IMR-90 (cell line): ENCODE data around the gene TBC1D22A. TPM values are rescaled to one million over a fixed set of nuclear protein-coding genes. Genes with fewer than 3 reads are reported as not detected.

Source experiments
- ATAC-seq: fragments of 200-7000 bp; cut with Tn5 transposase; 2 replicates; pipeline ENCODE4 v1.9.1; 2020; ENCODE audit warnings: low read depth, mild to moderate bottlenecking, moderate library complexity
- BruUV-seq: library from RNA; stranded (reverse); fragments of 400-500 nt; replicated peaks from 2 replicates; lab custom pipeline; 2021; lab: Mats Ljungman, UMichigan
- CTCF ChIA-PET: fragments of 300-600 bp; formaldehyde crosslinking; extraction: SDS; loops from one replicate; lab custom pipeline; 2021; ENCODE audit warnings: antibody characterized with exemption; lab: Yijun Ruan, JAX
- POLR2A ChIA-PET: fragments of 300-600 bp; sonication (Branson Sonifier 250); formaldehyde crosslinking; loops from one replicate; lab custom pipeline; 2022; ENCODE audit warnings: antibody characterized with exemption; ENCODE audit not compliant: unreplicated experiment; lab: Charles Lee
- DNase-seq: peaks from one replicate; pipeline ENCODE4 v3.0.0; 2013
- H2AFZ ChIP-seq: replicated peaks from 2 replicates; pipeline ENCODE3; 2013; ENCODE audit warnings: low read length, mild to moderate bottlenecking; ENCODE audit not compliant: poor library complexity
- H2AK5ac ChIP-seq: 2 replicates; pipeline ENCODE4 v1.6.1; 2013; ENCODE audit warnings: low read depth, low read length, inconsistent platforms
- H2AK9ac ChIP-seq: replicated peaks from 2 replicates; pipeline ENCODE3; 2013; ENCODE audit warnings: mild to moderate bottlenecking, low read depth, low read length, moderate library complexity; ENCODE audit not compliant: poor library complexity
- H2BK120ac ChIP-seq: 2 replicates; pipeline ENCODE4 v1.6.1; 2013; ENCODE audit warnings: low read depth, low read length, inconsistent platforms
- H2BK15ac ChIP-seq: 3 replicates; pipeline ENCODE4 v1.6.1; 2013; ENCODE audit warnings: low read depth, low read length, inconsistent platforms
- H2BK20ac ChIP-seq: 2 replicates; pipeline ENCODE4 v1.6.1; 2013; ENCODE audit warnings: low read depth, mild to moderate bottlenecking, inconsistent platforms, low read length, moderate library complexity
- H2BK5ac ChIP-seq: 2 replicates; pipeline ENCODE4 v1.6.1; 2013; ENCODE audit warnings: mild to moderate bottlenecking, low read depth, low read length, inconsistent platforms; ENCODE audit not compliant: poor library complexity, severe bottlenecking
- H3K14ac ChIP-seq: replicated peaks from 2 replicates; pipeline ENCODE4 v1.6.1; 2013; ENCODE audit warnings: low read depth, low read length, inconsistent platforms
- H3K18ac ChIP-seq: 2 replicates; pipeline ENCODE4 v1.6.1; 2013; ENCODE audit warnings: low read depth, low read length, control low read depth
- H3K23ac ChIP-seq: 2 replicates; pipeline ENCODE4 v1.6.1; 2013; ENCODE audit warnings: low read depth, low read length, inconsistent platforms
- H3K27ac ChIP-seq: 2 replicates; pipeline ENCODE4 v1.5.1; 2013; ENCODE audit warnings: mild to moderate bottlenecking, control low read depth, low read length; ENCODE audit not compliant: insufficient read depth
- H3K27me3 ChIP-seq: 2 replicates; pipeline ENCODE4 v1.6.1; 2013; ENCODE audit warnings: low read length; ENCODE audit not compliant: control insufficient read depth, insufficient read depth
- H3K36me3 ChIP-seq: 2 replicates; pipeline ENCODE4 v1.6.1; 2013; ENCODE audit warnings: low read length, mixed read lengths; ENCODE audit not compliant: control insufficient read depth, insufficient read depth
- H3K4ac ChIP-seq: 2 replicates; pipeline ENCODE4 v1.6.1; 2013; ENCODE audit warnings: low read depth, low read length, inconsistent platforms
- H3K4me1 ChIP-seq: 2 replicates; pipeline ENCODE4 v1.6.1; 2013; ENCODE audit warnings: low read length, mixed read lengths; ENCODE audit not compliant: control insufficient read depth, insufficient read depth
- H3K4me2 ChIP-seq: 2 replicates; pipeline ENCODE4 v1.6.1; 2013; ENCODE audit warnings: low read depth, mild to moderate bottlenecking, control low read depth, low read length, moderate library complexity
- H3K4me3 ChIP-seq: 2 replicates; pipeline ENCODE4 v1.5.1; 2013; ENCODE audit warnings: low read depth, mild to moderate bottlenecking, control low read depth, low read length, moderate library complexity; ENCODE audit not compliant: insufficient read depth
- H3K56ac ChIP-seq: 2 replicates; pipeline ENCODE4 v1.6.1; 2013; ENCODE audit warnings: low read length, inconsistent platforms; ENCODE audit not compliant: insufficient read depth; ENCODE audit errors: extremely low read depth
- H3K79me1 ChIP-seq, 2 experiments: 2 replicates each; pipeline ENCODE4 v1.6.1; 2013; ENCODE audit warnings: low read length in 2 of 2, inconsistent platforms in 1 of 2, low read depth in 1 of 2
- H3K9ac ChIP-seq: 2 replicates; pipeline ENCODE4 v1.6.1; 2013; ENCODE audit warnings: low read depth, low read length, control low read depth
- H3K9me1 ChIP-seq: 2 replicates; pipeline ENCODE4 v1.6.1; 2013; ENCODE audit warnings: low read length, inconsistent platforms; ENCODE audit not compliant: insufficient read depth
- H3K9me3 ChIP-seq: 2 replicates; pipeline ENCODE4 v1.6.1; 2013; ENCODE audit warnings: low read length; ENCODE audit not compliant: control insufficient read depth, insufficient read depth
- H4K20me1 ChIP-seq: 2 replicates; pipeline ENCODE4 v1.6.1; 2013; ENCODE audit warnings: low read length, inconsistent platforms; ENCODE audit not compliant: insufficient read depth
- H4K5ac ChIP-seq: 2 replicates; pipeline ENCODE4 v1.6.1; 2013; ENCODE audit warnings: mild to moderate bottlenecking, low read depth, low read length, control low read depth
- H4K8ac ChIP-seq, 2 experiments: 2 replicates each; pipeline ENCODE4 v1.6.1; 2013; ENCODE audit warnings: low read depth in 2 of 2, low read length in 2 of 2, control low read depth in 1 of 2, inconsistent platforms in 1 of 2
- H4K91ac ChIP-seq: 2 replicates; pipeline ENCODE4 v1.6.1; 2013; ENCODE audit warnings: low read depth, low read length, inconsistent platforms; ENCODE audit not compliant: insufficient read depth
- BHLHE40 ChIP-seq: fragments of 150-350 bp; IDR thresholded peaks from 2 replicates; pipeline ENCODE4 v1.6.1; 2016; ENCODE audit warnings: mild to moderate bottlenecking, low read depth, low read length
- CEBPB ChIP-seq: IDR thresholded peaks from 2 replicates; pipeline ENCODE4 v1.6.1; 2012; ENCODE audit warnings: low read depth, low read length, improper control_type of control experiment
- CHD1 ChIP-seq: IDR thresholded peaks from 2 replicates; pipeline ENCODE4 v1.6.1; 2012; ENCODE audit warnings: low read depth, low read length, improper control_type of control experiment
- CTCF ChIP-seq: conservative IDR thresholded peaks from 2 replicates; pipeline ENCODE4 v1.5.1; 2012; ENCODE audit warnings: mild to moderate bottlenecking, low read depth, low read length, improper control_type of control experiment
- ELK1 ChIP-seq: fragments of 150-350 bp; IDR thresholded peaks from 2 replicates; pipeline ENCODE4 v1.6.1; 2016; ENCODE audit warnings: low read depth, mild to moderate bottlenecking, low read length, moderate library complexity, borderline replicate concordance
- FOS ChIP-seq: fragments of 150-350 bp; IDR thresholded peaks from 2 replicates; pipeline ENCODE4 v1.6.1; 2016; ENCODE audit warnings: low read depth, low read length
- MAFK ChIP-seq: IDR thresholded peaks from 2 replicates; pipeline ENCODE4 v1.6.1; 2012; ENCODE audit warnings: low read depth, low read length, improper control_type of control experiment
- MAZ ChIP-seq: IDR thresholded peaks from 2 replicates; pipeline ENCODE4 v1.6.1; 2012; ENCODE audit warnings: low read depth, mild to moderate bottlenecking, low read length, improper control_type of control experiment, moderate library complexity, borderline replicate concordance
- MXI1 ChIP-seq: IDR thresholded peaks from 2 replicates; pipeline ENCODE4 v1.6.1; 2012; ENCODE audit warnings: low read depth, mild to moderate bottlenecking, low read length, moderate library complexity, borderline replicate concordance
- NFE2L2 ChIP-seq: fragments of 150-350 bp; IDR thresholded peaks from 2 replicates; pipeline ENCODE4 v1.6.1; 2016; ENCODE audit warnings: low read depth, mild to moderate bottlenecking, low read length
- POLR2A ChIP-seq: IDR thresholded peaks from 2 replicates; pipeline ENCODE4 v1.6.1; 2012; ENCODE audit warnings: mild to moderate bottlenecking, low read depth, low read length
- RAD21 ChIP-seq: IDR thresholded peaks from 2 replicates; pipeline ENCODE4 v1.6.1; 2012; ENCODE audit warnings: low read length, improper control_type of control experiment
- RCOR1 ChIP-seq: IDR thresholded peaks from 2 replicates; pipeline ENCODE4 v1.6.1; 2012; ENCODE audit warnings: mild to moderate bottlenecking, low read length, improper control_type of control experiment; ENCODE audit not compliant: insufficient replicate concordance
- RFX5 ChIP-seq: IDR thresholded peaks from 2 replicates; pipeline ENCODE4 v1.8.0; 2012; ENCODE audit warnings: low read depth, mild to moderate bottlenecking, low read length, moderate library complexity
- SMC3 ChIP-seq: fragments of 150-350 bp; IDR thresholded peaks from 2 replicates; pipeline ENCODE4 v1.6.1; 2016; ENCODE audit warnings: low read depth, mild to moderate bottlenecking, antibody characterized with exemption, low read length, moderate library complexity
- USF2 ChIP-seq: fragments of 150-350 bp; IDR thresholded peaks from 2 replicates; pipeline ENCODE4 v1.6.1; 2017; ENCODE audit warnings: mild to moderate bottlenecking, antibody characterized with exemption, low read length, low read depth
- WGBS, 2 experiments: methylation state at CpG; one replicate each; pipeline versions ENCODE4 v1.1.5 to v1.1.7; 2013; ENCODE audit warnings: missing lambda C conversion rate in 2 of 2; ENCODE audit not compliant: insufficient read length in 1 of 2; ENCODE audit errors: extremely low coverage in 2 of 2; 5-methylcytosine and 5-hydroxymethylcytosine counted together
- dilution Hi-C: fragments of 300-500 bp; cut with HindIII; formaldehyde crosslinking; loops from one replicate; pipeline ENCODE4 v1.14.3; 2018; ENCODE audit warnings: low sequenced_read_pairs; ENCODE audit not compliant: unreplicated experiment
- in situ Hi-C: fragments of 300-500 bp; cut with MboI; formaldehyde crosslinking; loops from 3 replicates; pipeline ENCODE4 v1.14.3; 2019; ENCODE audit warnings: low sequenced_read_pairs, inconsistent platforms, mixed read lengths
- intact Hi-C: fragments of 100-400 bp; cut with micrococcal nuclease; formaldehyde crosslinking; loops from 2 replicates; pipeline ENCODE4 v1.10.0; 2022
- polyA plus RNA-seq, 3 experiments: library from polyadenylated mRNA; depleted of rRNA; stranded (reverse); fragments of >200 nt; gene quantifications; 2 replicates each; pipeline ENCODE4 v1.2.3, GENCODE V29; 2012; ENCODE audit warnings: low replicate concordance in 1 of 3
- total RNA-seq: library from RNA; depleted of rRNA; stranded (reverse); fragments of >200 nt; gene quantifications from 2 replicates; pipeline ENCODE4 v1.2.3, GENCODE V29; 2012

TBC1D22A gene
- total and polyA plus RNA-seq, 2 of the 4 experiments (the other 2 are of a cell fraction) = 9.0 to 16.7 TPM

GRCh38 chr22:47115921-47116320 lies 353.5 kb downstream of the TBC1D22A start:
- Histone ChIP-seq H2BK5ac (no peak overlapping the region), H3K27ac (no peak overlapping the region), H3K9me3 (no peaks in the 10 kb centered on the region), H4K5ac (no peak overlapping the region), H3K4ac (no peak overlapping the region), H3K23ac (no peak overlapping the region), H4K8ac (no peak overlapping the region), H3K9ac (no peak overlapping the region), H2BK20ac (no peak overlapping the region), H3K79me1 (no peaks in the 10 kb centered on the region), H3K4me3 (no peak overlapping the region), H3K27me3 (no peaks in the 10 kb centered on the region), H3K14ac (no peak overlapping the region), H4K91ac (no peak overlapping the region), H3K18ac (no peak overlapping the region), H3K56ac (no peak overlapping the region), H2BK120ac (no peak overlapping the region), H3K4me2 (no peak overlapping the region), H3K36me3 (peaks cover 2% of the 10 kb centered on the region; the same call in 1 of the 2 replicates), H2AK9ac (no peak overlapping the region), H2AFZ (no peak overlapping the region), H2BK15ac (no peak overlapping the region), H3K9me1 (peaks cover 8% of the 10 kb centered on the region; the same call in 1 of the 2 replicates), H2AK5ac (no peak overlapping the region), H4K20me1 (no peaks in the 10 kb centered on the region; the same call in 1 of the 2 replicates), H3K4me1 (peaks cover 9% of the 10 kb centered on the region)
- in situ Hi-C loops (no loop called here), dilution Hi-C loops (no loop called here), intact Hi-C loops (no loop called here)
- no TSS peak for BruUV-seq
- CTCF ChIA-PET = no interaction called here
- DNase-seq = no peak
- TF ChIP-seq RAD21 (no peak), CTCF (no peak), NFE2L2 (no peak), MAFK (no peak), MAZ (no peak), SMC3 (no peak), RCOR1 (no peak), USF2 (no peak), RFX5 (no peak), ELK1 (no peak), CEBPB (no peak), POLR2A (no peak), FOS (no peak), BHLHE40 (no peak), MXI1 (no peak), CHD1 (no peak)
- WGBS, 2 experiments = 70% methylated on average over 2 of the region's 13 CpGs; no CpG with 5 or more reads in 1 of the 2 experiments
- no peak for ATAC-seq
- POLR2A ChIA-PET = no interaction called here
